Activated T-cell treated with anti-CD3 and anti-CD28 coated beads for 1 hour (primary cell): ENCODE data around the gene KCNQ1OT1.

Experiments
- DNase-seq: peaks from one replicate; pipeline ENCODE4 v3.0.0-alpha.2; 2020; ENCODE audit warnings: low read depth

Gene KCNQ1OT1

DNA sequence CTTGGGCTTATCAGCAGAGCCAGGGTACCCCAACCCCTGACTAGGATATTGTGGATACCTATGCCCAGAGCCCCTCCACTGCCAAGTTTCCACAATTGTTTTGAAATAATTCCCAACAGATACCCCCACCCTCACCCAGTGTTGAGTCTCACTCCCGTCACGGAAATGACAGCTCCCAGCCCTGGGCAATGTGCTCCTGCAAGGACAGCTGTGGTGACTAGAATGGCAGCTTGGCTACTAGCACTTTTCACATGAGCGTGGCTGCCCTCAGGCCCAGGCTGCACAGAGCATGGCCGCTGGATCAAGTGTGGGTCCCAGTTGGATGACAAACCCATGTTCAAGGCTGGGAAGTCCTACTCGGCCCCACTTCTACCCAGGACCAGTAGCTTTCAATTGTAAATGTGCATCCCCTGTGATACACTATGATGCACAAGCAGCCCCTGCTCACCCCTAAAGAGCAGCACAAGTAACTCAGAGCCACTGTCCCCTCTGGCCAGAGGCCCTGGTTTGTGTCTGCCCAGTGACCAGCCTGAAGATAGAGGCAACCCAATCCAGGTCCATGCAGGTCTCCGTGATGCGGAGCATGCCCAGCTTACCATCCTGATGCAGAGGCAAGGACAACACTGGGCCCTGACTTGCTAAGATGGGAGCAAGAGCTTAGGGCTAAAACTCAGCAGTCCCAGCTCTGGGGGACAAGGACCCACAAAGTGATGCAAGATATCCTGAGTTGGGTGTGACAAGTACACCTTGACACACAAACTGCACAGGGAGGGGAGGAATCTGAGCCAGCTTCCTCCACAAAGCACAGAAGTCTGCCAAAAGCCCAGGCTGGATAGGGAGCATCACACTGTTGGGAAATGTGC, 13.2 kb downstream of the KCNQ1OT1 start:
- DNase-seq, result no peak

DNA sequence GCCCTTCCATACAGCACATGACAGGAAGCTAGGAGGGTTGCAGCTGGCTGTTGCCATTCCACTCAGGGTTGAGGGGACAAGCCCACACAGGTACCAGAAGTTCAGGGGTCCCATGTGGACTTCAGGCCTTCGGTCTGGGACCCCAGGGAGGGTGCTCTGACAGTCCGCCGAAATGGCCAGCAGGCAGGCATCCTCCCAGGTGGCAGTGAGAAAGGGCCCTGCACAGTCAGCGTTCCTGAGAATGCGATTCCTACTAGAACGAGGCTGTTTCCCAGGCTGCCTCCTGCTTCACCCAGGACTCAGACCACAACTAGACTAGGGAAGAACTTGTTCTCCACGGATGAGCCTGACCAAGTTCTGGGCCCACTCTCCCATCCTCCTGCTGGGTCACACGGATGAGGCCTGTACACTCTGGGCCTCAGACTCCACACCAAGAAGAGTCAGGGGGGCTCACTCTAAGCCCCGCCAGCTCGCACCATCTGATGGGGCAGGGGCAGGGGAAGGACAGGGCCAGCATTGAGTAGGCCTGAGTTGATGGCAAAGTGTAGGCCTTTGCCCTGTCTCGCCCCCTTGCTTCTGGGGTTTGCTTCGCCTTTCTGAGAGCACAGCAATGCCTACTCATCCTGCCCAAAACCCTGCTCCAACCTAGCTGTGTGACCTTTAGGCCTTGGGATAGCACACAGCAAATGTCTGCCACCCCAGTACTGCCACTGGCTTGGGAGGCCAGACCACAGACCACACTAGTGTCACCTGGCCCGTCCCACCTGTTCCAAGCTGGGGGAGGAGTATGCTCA, 14.0 kb downstream of the KCNQ1OT1 start:
- no peak for DNase-seq

DNA sequence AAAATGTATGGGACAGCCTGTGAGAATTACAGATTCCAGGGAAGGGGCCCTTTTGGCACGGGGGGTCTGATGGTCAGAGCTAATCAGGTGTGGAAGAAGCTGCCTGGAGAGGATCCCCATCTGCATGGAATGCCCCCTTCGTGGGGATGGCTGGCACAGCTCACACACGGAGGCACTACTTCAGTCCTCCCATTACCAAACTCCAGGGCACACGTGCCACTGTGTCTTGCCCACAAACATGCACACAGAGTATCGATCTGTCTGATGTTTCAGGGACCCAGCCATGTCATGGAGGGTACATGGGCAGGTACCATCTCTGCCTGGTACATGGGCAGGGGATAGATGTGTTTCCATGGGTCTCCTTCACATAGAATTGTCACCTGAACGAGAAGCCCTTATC, 14.7 kb downstream of the KCNQ1OT1 start:
- no peak for DNase-seq

DNA sequence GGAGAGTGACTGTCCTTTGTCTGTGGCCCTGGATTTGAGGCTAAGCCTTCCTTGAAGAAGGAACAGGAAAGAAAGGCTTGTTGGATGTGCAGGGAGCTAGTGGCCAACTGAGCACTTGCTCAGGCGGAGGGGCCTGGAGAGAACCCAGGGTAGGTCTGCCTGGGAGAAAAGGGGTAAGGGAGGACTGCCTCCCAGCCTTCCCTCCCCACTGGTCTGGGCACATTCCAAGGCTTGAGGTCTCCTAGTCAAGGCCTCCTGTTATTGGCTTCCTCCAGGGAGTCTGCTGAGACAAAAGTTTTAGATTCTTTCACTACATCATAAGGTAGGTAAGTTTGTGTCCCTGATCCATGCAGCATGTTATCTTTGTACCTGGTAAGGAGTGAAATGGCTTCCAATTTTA, 15.2 kb downstream of the KCNQ1OT1 start:
- DNase-seq, result no peak

DNA sequence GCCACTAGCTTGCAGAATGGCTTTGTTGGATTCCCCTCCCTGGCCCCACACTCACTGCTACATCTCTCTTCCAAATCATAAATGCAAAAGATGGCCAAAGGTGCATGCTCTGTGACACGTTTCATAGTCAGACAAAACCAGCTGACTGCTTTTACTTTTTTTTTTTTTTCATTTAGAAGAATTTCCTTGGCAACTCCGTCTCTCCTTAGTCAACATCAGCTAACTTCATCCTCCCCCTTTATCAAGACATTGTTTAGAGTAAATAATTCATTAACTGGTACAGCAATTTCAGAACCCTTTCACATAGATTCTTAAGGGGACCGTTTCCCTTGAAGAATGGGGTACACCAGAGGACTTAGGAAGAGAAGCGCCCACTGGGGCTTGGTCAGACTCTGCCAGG, 16.0 kb downstream of the KCNQ1OT1 start:
- DNase-seq, result no peak

DNA sequence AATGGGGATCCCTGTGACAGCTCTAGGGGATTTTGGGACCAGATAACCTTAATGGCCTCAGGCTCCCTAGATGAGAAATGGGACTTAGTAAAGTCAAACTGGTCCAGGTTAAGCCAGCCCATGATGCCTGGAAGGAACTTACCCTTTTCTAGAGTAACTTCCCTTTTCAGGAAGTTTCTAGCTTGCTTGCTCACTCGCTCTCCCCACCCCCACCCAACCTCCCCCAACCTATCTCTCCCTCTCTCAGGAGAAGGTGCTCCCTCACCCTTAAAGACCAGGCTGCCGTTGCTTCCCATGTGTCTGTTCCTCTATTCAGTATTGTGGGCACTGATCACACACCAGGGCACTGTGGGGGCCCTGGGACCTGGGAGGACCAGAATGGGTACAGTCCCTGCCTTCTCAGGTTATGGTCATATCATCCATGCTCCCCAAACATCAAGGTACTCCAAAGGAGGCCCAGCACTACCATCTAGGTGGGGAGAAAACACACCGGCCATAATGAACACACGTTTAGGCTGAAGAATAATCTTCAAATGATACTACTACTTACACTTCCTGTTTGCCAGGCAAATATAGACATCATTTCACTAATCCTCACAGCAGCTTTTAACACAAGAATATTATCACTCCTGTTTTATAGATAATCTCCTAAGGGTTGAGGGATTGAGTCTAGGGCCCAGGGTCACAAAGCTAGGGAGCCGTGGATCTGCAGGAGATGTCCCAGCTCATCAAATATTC, 18.2 kb downstream of the KCNQ1OT1 start:
- DNase-seq, result no peak

DNA sequence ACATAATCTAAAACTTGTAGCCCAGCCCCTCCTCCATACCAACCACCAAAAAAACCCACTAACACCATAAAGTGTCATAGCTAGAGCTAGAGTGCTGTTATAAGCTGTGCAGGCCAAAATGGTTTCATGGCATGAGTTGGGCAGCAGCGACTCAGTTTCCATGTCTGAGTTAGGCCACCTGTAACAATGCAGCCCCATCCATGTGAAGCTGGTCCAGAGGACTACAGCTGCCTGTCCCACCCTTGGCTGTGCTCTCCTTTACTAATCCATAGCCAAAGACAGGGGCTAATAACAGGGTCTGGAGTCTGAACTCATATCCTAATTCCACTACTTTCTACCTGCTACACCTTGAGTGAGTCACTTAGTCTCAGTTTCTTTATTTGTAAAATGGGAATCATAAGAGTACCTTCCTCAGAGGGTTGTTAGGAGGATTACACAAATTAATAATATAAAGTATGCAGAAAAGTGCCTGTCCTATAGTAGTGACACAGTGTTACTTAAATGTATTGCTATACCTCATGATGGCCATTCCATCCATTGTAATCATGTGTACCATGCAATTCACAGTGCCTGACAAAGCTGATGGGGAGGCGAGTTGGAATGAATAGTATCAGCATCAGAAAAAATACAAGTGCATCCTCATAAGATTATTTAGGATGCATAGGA, 20.6 kb downstream of the KCNQ1OT1 start:
- DNase-seq, result no peak

DNA sequence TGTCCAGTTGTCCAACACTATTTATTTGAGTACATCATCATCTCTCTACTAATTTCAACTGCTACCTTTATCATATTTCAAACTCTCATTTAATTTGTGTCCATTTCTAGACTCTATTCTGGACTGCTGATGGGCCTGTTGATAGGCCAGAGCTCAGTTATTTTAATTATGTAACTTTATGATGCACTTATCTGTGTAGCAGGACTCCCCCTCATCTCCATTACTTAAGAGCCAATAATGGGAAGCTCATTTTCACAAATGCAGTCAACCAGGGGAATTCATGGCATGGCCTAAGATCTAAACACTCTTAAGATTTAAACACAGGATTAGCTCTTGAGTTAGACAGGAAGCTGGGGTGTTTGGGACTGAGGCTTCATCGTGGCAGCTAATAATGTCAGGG, 21.4 kb downstream of the KCNQ1OT1 start:
- DNase-seq, result no peak

DNA sequence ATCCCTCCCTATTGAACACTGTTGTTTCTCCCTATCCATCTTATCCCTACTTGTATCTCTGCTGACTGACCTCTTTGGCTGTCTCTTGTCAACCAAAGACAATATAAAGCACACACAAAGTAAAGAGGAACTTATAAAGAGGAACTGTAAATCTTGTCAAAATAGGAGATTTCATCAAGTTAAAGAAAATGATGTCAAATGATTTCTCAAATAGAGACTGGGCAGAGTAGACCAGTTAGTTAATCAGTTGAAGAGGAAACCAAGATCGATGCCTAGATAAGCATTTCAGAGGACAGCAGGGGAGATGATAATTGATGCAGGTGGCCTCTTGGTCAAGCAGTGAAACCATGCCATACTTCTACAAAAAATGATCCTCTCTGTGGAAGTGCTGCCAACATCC, 22.7 kb downstream of the KCNQ1OT1 start:
- no peak for DNase-seq

DNA sequence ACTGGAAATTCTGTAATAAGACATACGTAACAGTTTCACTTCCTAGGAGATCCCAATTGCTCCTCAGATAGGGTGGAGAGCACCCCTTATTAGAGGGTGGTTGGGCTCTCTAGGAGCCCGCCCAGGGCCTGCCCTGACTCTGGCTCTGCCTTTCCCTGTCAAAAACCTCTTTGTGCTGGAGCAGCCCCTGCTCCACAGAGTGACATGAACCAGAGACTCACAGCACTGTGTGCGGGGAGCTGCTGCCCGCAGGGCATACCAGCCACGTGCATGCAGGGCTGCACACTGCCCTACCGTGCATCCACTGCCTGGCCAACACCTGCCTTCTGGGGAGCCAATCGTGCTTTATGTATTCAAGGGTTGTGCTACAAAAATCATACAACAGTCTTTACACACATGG, 24.3 kb downstream of the KCNQ1OT1 start:
- DNase-seq, result no peak

DNA sequence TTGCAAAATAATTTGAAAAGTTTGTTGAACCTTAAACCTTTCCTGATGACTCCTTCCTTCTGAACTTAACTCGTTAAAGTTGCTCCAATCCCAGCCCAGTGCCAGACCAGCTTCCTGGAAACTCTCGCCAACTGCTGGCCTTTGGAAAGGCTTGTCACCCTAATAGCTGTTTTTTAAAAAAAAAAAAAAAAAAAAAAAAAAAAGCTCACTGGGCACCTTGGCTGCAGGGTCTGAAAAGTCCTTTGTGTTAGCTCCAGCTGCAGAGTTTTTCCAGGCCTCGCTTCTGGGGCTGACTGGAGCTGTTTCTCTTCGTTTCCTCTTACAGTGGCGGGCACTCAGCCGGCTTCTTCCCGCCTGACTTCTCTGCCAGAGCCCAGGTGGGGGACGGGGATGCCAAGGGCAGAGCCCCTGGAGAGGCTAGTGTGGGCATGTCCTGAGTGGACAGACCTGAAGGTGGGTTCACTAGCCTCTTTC, 25.1 kb downstream of the KCNQ1OT1 start:
- DNase-seq, result no peak

DNA sequence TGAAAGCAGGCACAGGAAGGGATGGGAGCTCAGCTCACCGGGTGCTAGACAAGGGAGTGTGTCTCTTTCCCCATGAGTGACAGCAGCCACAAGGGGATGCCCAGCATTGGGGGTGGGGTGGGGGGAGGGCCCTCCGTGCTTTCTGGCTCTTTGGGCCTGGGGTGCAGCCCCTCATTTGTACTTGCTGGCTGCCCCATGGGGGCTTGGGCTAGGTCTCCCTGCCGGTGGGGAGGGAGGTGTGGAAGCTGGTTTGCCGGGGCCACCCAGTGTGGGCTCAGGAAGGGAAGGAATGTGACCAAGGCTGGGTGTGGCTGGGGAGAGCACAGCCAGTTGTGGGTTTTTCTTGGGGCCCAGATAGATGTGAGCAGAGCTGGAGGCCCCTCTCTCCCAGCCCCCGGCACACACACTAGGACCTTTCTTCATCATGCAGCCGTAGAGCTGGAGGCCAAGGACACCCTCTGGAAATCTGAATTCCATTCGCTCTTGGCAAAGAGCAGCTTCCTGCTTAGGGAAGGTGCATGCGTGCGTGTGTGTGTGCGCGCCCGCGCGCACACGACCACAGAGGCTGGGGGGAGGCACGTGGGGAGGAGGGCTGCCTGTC, 25.8 kb downstream of the KCNQ1OT1 start:
- DNase-seq, result no peak

DNA sequence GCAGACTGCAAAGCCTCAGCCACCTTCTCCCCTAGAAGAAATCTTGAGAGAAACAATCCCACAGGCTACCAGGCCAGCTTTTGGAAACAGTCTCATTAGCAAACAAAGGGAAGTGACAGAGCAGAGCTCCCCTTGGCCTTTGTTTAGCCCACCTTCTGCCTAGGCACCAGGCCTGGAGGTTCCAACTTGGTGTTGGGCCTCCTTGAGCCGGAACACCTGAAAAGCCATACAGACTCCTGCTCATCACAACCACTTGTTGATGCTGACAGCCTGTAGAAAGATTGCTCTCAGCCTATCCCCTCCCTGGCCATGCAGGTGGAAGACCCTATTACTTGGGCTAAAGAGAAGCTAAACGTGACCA, 26.6 kb downstream of the KCNQ1OT1 start:
- DNase-seq, result no peak

DNA sequence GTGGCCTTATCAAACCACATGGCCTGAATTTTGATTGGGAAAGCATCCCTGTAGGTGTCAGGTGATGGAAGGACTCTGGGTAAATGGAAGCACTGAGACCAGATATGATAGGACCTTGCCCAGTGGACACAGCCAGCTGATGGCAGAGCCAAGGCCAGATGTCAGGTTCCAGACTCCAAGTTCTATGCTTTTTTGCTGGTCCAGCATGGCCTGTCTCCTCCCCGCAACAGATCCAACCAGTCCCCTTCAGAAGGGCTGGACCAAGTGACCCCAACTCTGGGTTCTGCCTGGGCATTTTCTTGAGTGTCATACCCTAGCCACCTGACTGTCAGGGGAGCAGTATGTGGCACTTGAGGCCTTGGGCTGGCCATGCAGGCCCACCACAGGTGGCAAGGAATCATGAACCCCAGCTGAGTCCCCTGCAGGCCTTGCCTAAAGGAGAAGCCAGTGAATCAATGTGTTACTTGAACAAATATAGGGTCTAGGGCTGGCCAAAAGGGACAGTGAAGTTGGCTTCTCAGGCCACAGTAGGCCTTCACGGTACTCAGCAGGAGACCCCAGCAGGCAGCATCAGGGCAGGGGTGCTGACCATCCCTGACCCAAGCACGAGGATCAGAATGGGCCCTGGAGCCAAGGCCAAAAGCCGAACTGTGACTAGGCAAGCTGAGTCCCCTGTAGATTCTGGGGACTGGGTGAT, 27.1 kb downstream of the KCNQ1OT1 start:
- DNase-seq, result no peak

DNA sequence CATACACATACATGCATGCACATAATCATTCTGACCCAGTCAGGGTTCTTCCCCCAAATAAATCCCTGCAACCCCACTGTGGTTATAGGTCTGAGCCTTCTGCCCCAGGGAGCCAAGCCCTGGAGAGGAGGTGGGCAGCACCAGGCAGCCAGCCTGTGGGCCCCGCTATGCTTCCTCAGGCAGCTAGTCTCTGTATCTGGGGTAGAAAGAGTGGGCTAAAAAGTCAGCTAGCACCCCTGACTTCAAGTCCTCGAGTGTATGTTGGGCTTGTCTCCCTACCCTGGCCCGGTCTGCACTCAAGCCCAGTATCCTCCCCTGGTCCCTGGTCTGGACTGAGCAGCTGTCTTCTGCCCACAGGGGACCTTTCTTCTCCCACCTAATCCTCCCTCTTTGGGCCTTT, 28.0 kb downstream of the KCNQ1OT1 start:
- no peak for DNase-seq

DNA sequence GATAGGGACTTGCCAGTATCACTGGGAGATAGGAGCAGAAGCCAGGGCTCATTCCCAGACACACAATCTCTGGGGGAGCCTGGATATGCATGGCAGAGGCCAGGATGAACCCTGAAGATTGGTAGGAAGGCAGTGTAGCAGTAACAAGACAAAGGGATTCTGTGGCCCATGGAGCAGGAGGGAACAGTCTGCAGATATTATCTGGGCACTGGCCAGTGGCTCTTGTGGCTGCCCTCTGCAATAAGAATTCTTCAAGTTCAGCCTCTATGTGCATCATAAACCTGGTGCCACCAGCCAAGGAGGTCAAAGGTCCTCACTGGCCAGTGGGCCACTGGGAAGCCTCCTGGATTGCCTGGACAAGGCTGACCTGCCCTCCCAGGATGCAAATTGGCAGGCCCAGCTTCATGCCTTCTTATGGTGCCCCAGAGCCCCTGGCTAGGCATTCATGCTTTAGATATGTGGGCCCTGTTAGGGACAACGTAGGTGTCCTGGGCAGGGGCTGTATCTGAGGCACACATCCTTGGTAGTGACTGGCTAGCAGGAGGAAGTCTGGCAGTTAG, 29.2 kb downstream of the KCNQ1OT1 start:
- DNase-seq, result no peak

DNA sequence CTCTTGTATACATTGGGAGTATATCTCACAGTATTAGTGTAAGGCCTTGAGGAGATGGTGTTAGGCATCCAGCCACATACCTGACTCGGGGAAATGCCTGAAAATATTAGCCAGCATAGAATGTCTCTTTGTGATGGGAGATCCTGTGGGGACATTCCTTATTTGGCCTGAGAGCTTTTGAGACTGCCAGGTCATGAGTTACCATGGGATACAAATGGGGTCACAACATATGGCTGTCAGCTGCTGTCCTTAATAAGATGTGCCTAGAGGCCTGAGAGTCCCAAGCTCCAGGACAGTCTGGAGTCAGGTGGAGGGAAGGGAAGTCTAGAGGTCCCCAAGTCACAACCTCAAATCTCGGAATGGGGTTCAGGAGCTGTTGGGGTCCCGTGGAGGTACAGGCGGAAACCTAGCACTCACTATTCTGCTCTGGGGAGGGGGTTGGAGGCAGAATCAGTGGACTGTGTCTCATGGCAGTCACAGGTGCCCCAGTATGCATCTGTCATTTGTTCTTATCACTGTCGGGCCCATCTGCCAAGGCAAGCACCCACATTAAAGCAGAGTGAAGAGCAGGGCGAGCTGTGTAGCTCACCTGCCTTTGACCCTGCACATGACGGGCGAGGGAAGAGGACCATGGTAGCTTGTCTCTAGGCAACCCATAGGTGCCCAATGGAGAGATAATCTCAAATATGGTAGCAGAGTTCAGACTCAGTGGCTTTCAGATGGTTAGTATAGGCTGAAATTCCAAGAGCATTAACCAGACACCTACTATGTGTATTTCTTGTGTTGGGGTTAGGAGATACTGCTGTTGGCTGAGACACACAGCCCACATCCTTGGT, 29.9 kb downstream of the KCNQ1OT1 start:
- no peak for DNase-seq

DNA sequence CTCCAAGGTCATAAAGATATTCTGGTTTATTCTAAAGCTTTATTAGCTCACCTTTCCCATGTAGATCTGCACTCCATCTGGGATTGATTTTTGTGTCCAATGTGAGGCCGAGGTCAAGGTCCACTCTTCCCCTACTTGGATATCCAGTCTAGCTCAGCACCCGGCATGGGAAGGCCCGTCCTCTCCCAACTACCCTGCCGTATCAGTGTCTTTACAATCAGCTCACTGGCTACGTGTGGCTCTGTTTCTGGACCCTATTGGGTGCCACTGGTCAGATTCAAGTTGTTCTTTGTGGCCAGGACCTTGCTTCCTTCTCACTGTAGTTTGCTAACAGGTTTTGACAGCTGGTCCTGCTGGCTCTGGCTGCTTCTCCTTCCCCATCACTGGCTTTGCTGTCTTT, 30.9 kb downstream of the KCNQ1OT1 start:
- DNase-seq, result no peak

DNA sequence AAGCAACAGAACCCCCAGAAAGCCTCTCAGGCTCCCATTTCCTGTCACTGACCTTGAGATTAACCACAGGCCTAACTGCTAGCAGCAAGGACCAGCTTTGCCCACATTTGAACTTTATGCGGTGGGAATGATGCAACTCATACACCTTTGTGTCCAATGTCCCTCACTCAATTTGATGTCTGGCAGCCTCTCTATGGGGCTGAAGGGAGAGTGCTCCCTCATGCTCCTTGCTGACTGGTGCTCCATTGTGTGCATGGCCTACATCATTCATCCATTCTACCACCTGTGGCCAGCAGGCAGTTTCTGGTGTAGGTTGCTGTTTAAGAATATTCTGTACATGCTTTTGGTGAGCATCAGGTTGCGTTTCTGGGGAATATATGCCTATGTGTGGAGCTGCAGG, 31.9 kb downstream of the KCNQ1OT1 start:
- no peak for DNase-seq
